ENCODE measurements around the gene SHC4.

- TF ChIP-seq, protein P1, sequence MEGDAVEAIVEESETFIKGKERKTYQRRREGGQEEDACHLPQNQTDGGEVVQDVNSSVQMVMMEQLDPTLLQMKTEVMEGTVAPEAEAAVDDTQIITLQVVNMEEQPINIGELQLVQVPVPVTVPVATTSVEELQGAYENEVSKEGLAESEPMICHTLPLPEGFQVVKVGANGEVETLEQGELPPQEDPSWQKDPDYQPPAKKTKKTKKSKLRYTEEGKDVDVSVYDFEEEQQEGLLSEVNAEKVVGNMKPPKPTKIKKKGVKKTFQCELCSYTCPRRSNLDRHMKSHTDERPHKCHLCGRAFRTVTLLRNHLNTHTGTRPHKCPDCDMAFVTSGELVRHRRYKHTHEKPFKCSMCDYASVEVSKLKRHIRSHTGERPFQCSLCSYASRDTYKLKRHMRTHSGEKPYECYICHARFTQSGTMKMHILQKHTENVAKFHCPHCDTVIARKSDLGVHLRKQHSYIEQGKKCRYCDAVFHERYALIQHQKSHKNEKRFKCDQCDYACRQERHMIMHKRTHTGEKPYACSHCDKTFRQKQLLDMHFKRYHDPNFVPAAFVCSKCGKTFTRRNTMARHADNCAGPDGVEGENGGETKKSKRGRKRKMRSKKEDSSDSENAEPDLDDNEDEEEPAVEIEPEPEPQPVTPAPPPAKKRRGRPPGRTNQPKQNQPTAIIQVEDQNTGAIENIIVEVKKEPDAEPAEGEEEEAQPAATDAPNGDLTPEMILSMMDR (IDR thresholded peaks at IDR 0.05): no peak
- no peak for TF ChIP-seq POLR2A (IDR thresholded peaks at IDR 0.05)
- no peak for TF ChIP-seq POLR2AphosphoS5 (IDR thresholded peaks at IDR 0.05)
These were observed 65.3 kb downstream of the SHC4 start for GRCh38 chr15:48898446-48898845.
